K562 (cell line): ENCODE measurements around the gene SP140L. TPM values are rescaled to one million over a fixed set of nuclear protein-coding genes. Genes with fewer than 3 reads are reported as not detected.

Experiments
- ATAC-seq: fragments of 200-7000 bp; cut with Tn5 transposase; 3 replicates; pipeline ENCODE4 v1.9.1; 2020; ENCODE audit warnings: moderate library complexity
- BruUV-seq: library from RNA; stranded (reverse); fragments of 400-500 nt; replicated peaks from 2 replicates; lab custom pipeline; 2021; lab: Mats Ljungman, UMichigan
- CTCF ChIA-PET: fragments of 300-600 bp; formaldehyde crosslinking; extraction: SDS; loops from one replicate; lab custom pipeline; 2021; ENCODE audit warnings: low intra/inter-chr PET ratio; lab: Yijun Ruan, JAX
- POLR2A ChIA-PET: fragments of 300-600, 350-650 bp; sonication (Branson Sonifier 250); formaldehyde crosslinking; extraction: SDS; loops from one replicate; lab custom pipeline; 2021; ENCODE audit warnings: antibody characterized with exemption, inconsistent platforms; lab: Yijun Ruan, JAX
- DNase-seq, 4 experiments: peaks; one replicate each; pipeline versions ENCODE4 v3.0.0 to v3.0.0-alpha.2; 2011 to 2018; ENCODE audit warnings: low spot score in 3 of 4, mixed read lengths in 3 of 4; ENCODE audit errors: extremely low read depth in 1 of 4
- FAIRE-seq: peaks from 2 replicates; lab custom pipeline; 2011; peaks lifted over from hg19 to GRCh38; lab: Jason Lieb, UNC
- H2AFZ ChIP-seq: 2 replicates; pipeline ENCODE4 v1.6.0; 2011; ENCODE audit warnings: low read depth, low read length, control low read depth, inconsistent platforms
- H3K27ac ChIP-seq: fragments of 200-600 bp; 3 replicates; pipeline ENCODE4 v1.8.0; 2011; ENCODE audit warnings: low read depth, mild to moderate bottlenecking, control low read depth, inconsistent platforms, low read length, moderate library complexity, mixed read lengths; ENCODE audit errors: extremely low read depth
- H3K27me3 ChIP-seq, 2 experiments: fragments of 300-600 bp in 1 of 2; 2 replicates in 1 of 2; 3 replicates in 1 of 2; pipeline versions ENCODE4 v1.6.0 to v1.8.0; 2011; ENCODE audit warnings: inconsistent platforms in 2 of 2, low read length in 2 of 2, mild to moderate bottlenecking in 1 of 2, mixed read lengths in 1 of 2, moderate library complexity in 1 of 2; ENCODE audit not compliant: control insufficient read depth in 2 of 2, insufficient read depth in 2 of 2
- H3K36me3 ChIP-seq: fragments of 300-600 bp; 3 replicates; pipeline ENCODE4 v1.8.0; 2011; ENCODE audit warnings: mild to moderate bottlenecking, low read length, inconsistent platforms; ENCODE audit not compliant: control insufficient read depth, insufficient read depth
- H3K4me1 ChIP-seq, 2 experiments: fragments of 200-600 bp in 1 of 2; replicated peaks in 1 of 2; 2 replicates in 1 of 2; 3 replicates in 1 of 2; pipeline versions ENCODE4 v1.5.1 to v1.8.0; 2011; ENCODE audit warnings: inconsistent platforms in 2 of 2, low read length in 2 of 2, mild to moderate bottlenecking in 1 of 2, mixed read lengths in 1 of 2, moderate library complexity in 1 of 2; ENCODE audit not compliant: control insufficient read depth in 2 of 2, insufficient read depth in 2 of 2
- H3K4me2 ChIP-seq: 2 replicates; pipeline ENCODE4 v1.6.1; 2011; ENCODE audit warnings: low read length, control low read depth, inconsistent platforms, mixed read lengths; ENCODE audit not compliant: insufficient read depth
- H3K4me3 ChIP-seq: fragments of 200-600 bp; sonication (generic), shearing (Covaris generic); 2 replicates; pipeline ENCODE4 v1.5.1; 2016; ENCODE audit warnings: control low read depth, inconsistent platforms
- H3K79me2 ChIP-seq: fragments of 200-600 bp; 3 replicates; pipeline ENCODE4 v1.8.0; 2011; ENCODE audit warnings: low read length, inconsistent platforms; ENCODE audit not compliant: control insufficient read depth, insufficient read depth
- H3K9ac ChIP-seq, 2 experiments: 2 replicates each; pipeline versions ENCODE4 v1.6.0 to v1.6.1; 2011; ENCODE audit warnings: low read depth in 2 of 2, low read length in 2 of 2, control low read depth in 1 of 2, inconsistent platforms in 1 of 2, mild to moderate bottlenecking in 1 of 2, mixed read lengths in 1 of 2; ENCODE audit not compliant: insufficient read depth in 1 of 2
- H3K9me1 ChIP-seq: one replicate; pipeline ENCODE4 v1.6.0; 2011; ENCODE audit warnings: inconsistent platforms, mild to moderate bottlenecking, low read length, moderate library complexity; ENCODE audit not compliant: control insufficient read depth, insufficient read depth
- H3K9me3 ChIP-seq: replicated peaks from 2 replicates; pipeline ENCODE4 v1.5.1; 2011; ENCODE audit warnings: low read depth, low read length, inconsistent platforms; ENCODE audit not compliant: control insufficient read depth, insufficient read depth
- H4K20me1 ChIP-seq: replicated peaks from 2 replicates; pipeline ENCODE4 v1.6.1; 2011; ENCODE audit warnings: low read length, inconsistent platforms, mixed read lengths; ENCODE audit not compliant: control insufficient read depth, insufficient read depth
- ADNP ChIP-seq: fragments of 200-800 bp; sonication (Bioruptor generic); IDR thresholded peaks from 2 replicates; pipeline ENCODE4 v1.6.1; 2016; ENCODE audit warnings: missing genetic modification characterization, missing compliant biosample characterization
- HLTF ChIP-seq: fragments of 450-650 bp; IDR thresholded peaks from 2 replicates; pipeline ENCODE4 v1.6.1; 2016
- POLR3G ChIP-seq: IDR thresholded peaks from 2 replicates; pipeline ENCODE4 v1.6.1; 2011; ENCODE audit not compliant: insufficient read length, insufficient replicate concordance; ENCODE audit errors: extremely low read depth
- RBM25 ChIP-seq: fragments of 200-400 bp; formaldehyde crosslinking; IDR thresholded peaks from 2 replicates; pipeline ENCODE4 v1.6.1; 2018; ENCODE audit warnings: low read length, low read depth, moderate library complexity; ENCODE audit not compliant: severe bottlenecking
- SETDB1 ChIP-seq: IDR thresholded peaks from one replicate; pipeline ENCODE4 v1.6.1; 2012; ENCODE audit warnings: low read length, control low read depth, inconsistent platforms
- ZNF707 ChIP-seq: fragments of 250-450 bp; sonication (Bioruptor Pico); conservative IDR thresholded peaks from 2 replicates; pipeline ENCODE4 v1.8.0; 2022; ENCODE audit warnings: inconsistent platforms, mild to moderate bottlenecking, moderate library complexity
- WGBS: fragments of 100-300 bp; shearing (Covaris generic); methylation state at CpG from one replicate; pipeline ENCODE4 v1.1.6; 2016; ENCODE audit warnings: low coverage, mixed read lengths; ENCODE audit not compliant: insufficient coverage; ENCODE audit errors: missing lambda C conversion rate; 5-methylcytosine and 5-hydroxymethylcytosine counted together
- in situ Hi-C: fragments of 300-500 bp; cut with MboI; formaldehyde crosslinking; loops from 4 replicates; pipeline ENCODE4 v1.15.0; 2018; ENCODE audit warnings: inconsistent platforms, mixed read lengths
- intact Hi-C: fragments of 100-400 bp; cut with micrococcal nuclease; formaldehyde crosslinking; loops from 2 replicates; pipeline ENCODE4 v1.14.2; 2022
- polyA plus RNA-seq, 8 experiments: library from polyadenylated mRNA; depleted of rRNA in 4 of 8; stranded (reverse) in 5 of 8; unstranded in 3 of 8; fragments of >200 nt; fragmentation: Nextera tagmentation in 2 of 8; fragmentation: Illumina TruSeq in 1 of 8; extraction: Ambion mirVana in 2 of 8; extraction: Trizol in 1 of 8; gene quantifications; 2 replicates each; pipeline versions ENCODE4 v1.2.1 to v1.2.3, GENCODE V29; 2011 to 2014; ENCODE audit warnings: inconsistent platforms in 1 of 8, missing spikeins in 1 of 8
- total RNA-seq, 7 experiments: library from RNA; depleted of rRNA in 6 of 7; stranded (reverse); fragments of >200 nt in 6 of 7; fragmentation: Illumina TruSeq in 2 of 7; extraction: Trizol in 2 of 7; gene quantifications; 2 replicates each; pipeline versions ENCODE4 v1.2.1 to v1.2.3, GENCODE V29; 2011 to 2021; ENCODE audit warnings: low replicate concordance in 1 of 7

The SP140L gene
- total and polyA plus RNA-seq, 9 of the 15 experiments (the other 6 are each of a cell fraction or from before 2014, with no cell fraction given), result 4.0 to 15.5 (median 11.3) TPM

GRCh38 chr2:230322561-230323384 lies 4.2 kb upstream of the SP140L start:
- no peaks in the 10 kb centered on the region for H3K27me3 ChIP-seq
- H3K4me1 ChIP-seq, result peaks cover 0 to 16% of the 10 kb centered on the region in 2 experiments; a peak in 3 of 5 replicates
- in situ Hi-C loops (no loop called here), intact Hi-C loops (loop anchor here (10.0 kb wide), 1 partner anchor 292 kb away; no protein-coding TSS in a partner anchor)
- POLR2A ChIA-PET, result interaction anchor here (0.6 kb wide), 1 partner anchor 681 kb away, joined by 3 read pairs; no protein-coding TSS in a partner anchor
- 13% methylated on average over 6 of the region's 12 CpGs for WGBS
- H3K4me3 ChIP-seq, result no peak overlapping the region
- DNase-seq, result no peak
- H3K36me3 ChIP-seq, result no peaks in the 10 kb centered on the region
- peaks cover 5% of the 10 kb centered on the region for H3K9me3 ChIP-seq
- H3K4me2 ChIP-seq, result 0 out of 2 replicates have a peak overlapping the region, but pooled peaks have one; percentile 55
- no peaks in the 10 kb centered on the region for H4K20me1 ChIP-seq
- TF ChIP-seq ADNP (tag) (no peak), SETDB1 (no peak), RBM25 (peak; percentile 16), POLR3G (no peak), ZNF707 (CRISPR knock-in tag) (no peak), HLTF (peak; percentile 97)
- TF ChIP-seq, all 486 proteins: peak for 2
- H2AFZ ChIP-seq, result peak overlapping the region; percentile 95
- CTCF ChIA-PET, result interaction anchor here (0.5 kb wide), 1 partner anchor 288 kb away, joined by 4 read pairs; no protein-coding TSS in a partner anchor
- no peak overlapping the region for H3K9ac ChIP-seq
- H3K79me2 ChIP-seq, result peaks cover 4% of the 10 kb centered on the region; the same call in 2 of the 3 replicates
- BruUV-seq, result no TSS peak
- H3K27ac ChIP-seq, result no peak overlapping the region
- FAIRE-seq (peak; percentile 57), ATAC-seq (no peak)
- no peaks in the 10 kb centered on the region for H3K9me1 ChIP-seq
